ENCODE results near the gene MLH3.
"Not testable (repeated sequence)": the region's sequence is repeated elsewhere in the genome, so short reads cannot be mapped to it uniquely, and the experiment has no call there.

MLH3 gene

GRCh38 chr14:75050852-75051555 is at the start of gene MLH3:
TSS of gene MLH3 (minus strand) at chr14:75051467. CDS start at chr14:75049655, 1,812 bp downstream.
- DNase-seq (ENCODE audit: low read depth, low spot score): peak; percentile 77

- no peak for DNase-seq (ENCODE audit: low read depth, low spot score)
Measured at GRCh38 chr14:75098682-75099081, 47.4 kb upstream of the MLH3 start.

- DNase-seq (ENCODE audit: low read depth, low spot score): no peak
Measured at GRCh38 chr14:75098212-75098611, 46.9 kb upstream of the MLH3 start.

- no peak for DNase-seq (ENCODE audit: low read depth, low spot score)
Measured at GRCh38 chr14:75096959-75097358, 45.7 kb upstream of the MLH3 start.

GRCh38 chr14:75095690-75096089 is 44.4 kb upstream of the MLH3 start:
- no peak for DNase-seq (ENCODE audit: low read depth, low spot score)

GRCh38 chr14:75094896-75095295 is 43.6 kb upstream of the MLH3 start:
- DNase-seq (ENCODE audit: low read depth, low spot score): no peak

- no peak for DNase-seq (ENCODE audit: low read depth, low spot score)
Measured at GRCh38 chr14:75092698-75093097, 41.4 kb upstream of the MLH3 start.

- no peak for DNase-seq (ENCODE audit: low read depth, low spot score)
Measured at GRCh38 chr14:75091251-75091650, 40.0 kb upstream of the MLH3 start.

- DNase-seq (ENCODE audit: low read depth, low spot score): no peak
Measured at GRCh38 chr14:75090353-75090752, 39.1 kb upstream of the MLH3 start.

GRCh38 chr14:75088566-75089373 is 37.5 kb upstream of the MLH3 start:
- peak; percentile 17 for DNase-seq (ENCODE audit: low read depth, low spot score)

GRCh38 chr14:75088153-75088552 is 36.9 kb upstream of the MLH3 start:
- no peak for DNase-seq (ENCODE audit: low read depth, low spot score)

GRCh38 chr14:75084513-75084912 is 33.2 kb upstream of the MLH3 start:
- no peak for DNase-seq (ENCODE audit: low read depth, low spot score)

- DNase-seq (ENCODE audit: low read depth, low spot score): no peak
Measured at GRCh38 chr14:75083271-75083670, 32.0 kb upstream of the MLH3 start.

GRCh38 chr14:75081660-75082229 is 30.5 kb upstream of the MLH3 start:
- DNase-seq (ENCODE audit: low read depth, low spot score): no peak

GRCh38 chr14:75079521-75079920 is 28.3 kb upstream of the MLH3 start:
- no peak for DNase-seq (ENCODE audit: low read depth, low spot score)

- no peak for DNase-seq (ENCODE audit: low read depth, low spot score)
Measured at GRCh38 chr14:75077794-75078193, 26.5 kb upstream of the MLH3 start.

- DNase-seq (ENCODE audit: low read depth, low spot score): no peak
Measured at GRCh38 chr14:75070383-75070782, 19.1 kb upstream of the MLH3 start.

- DNase-seq (ENCODE audit: low read depth, low spot score): no peak
Measured at GRCh38 chr14:75069811-75070145, 18.5 kb upstream of the MLH3 start.

- DNase-seq (ENCODE audit: low read depth, low spot score): peak; percentile 69
Measured at GRCh38 chr14:75069121-75069810, 18.0 kb upstream of the MLH3 start, which contains the start of gene ZC2HC1C. TSS of gene ZC2HC1C (plus strand) at chr14:75069641. CDS start at chr14:75070574, 933 bp downstream.

GRCh38 chr14:75068294-75069120 is 17.2 kb upstream of the MLH3 start:
- no peak for DNase-seq (ENCODE audit: low read depth, low spot score)

GRCh38 chr14:75067765-75068164 is 16.5 kb upstream of the MLH3 start:
- DNase-seq (ENCODE audit: low read depth, low spot score): not testable (repeated sequence)
